Fibroblast of lung (primary cell): Measurements from ENCODE around the gene MINDY3. TPM values are rescaled to one million over a fixed set of nuclear protein-coding genes. Genes with fewer than 3 reads are reported as not detected.

ENCODE experiments used
- DNase-seq, 2 donors: peaks; one replicate each; pipeline versions ENCODE4 v3.0.0 to v3.0.0-alpha.2; 2010; ENCODE audit warnings: low read depth in 2 of 2
- H2AFZ ChIP-seq: 2 replicates; pipeline ENCODE4 v1.5.1; 2012; ENCODE audit warnings: low read length, control low read depth, inconsistent platforms
- H3K27ac ChIP-seq: 2 replicates; pipeline ENCODE4 v1.5.1; 2011; ENCODE audit warnings: low read length, control low read depth; ENCODE audit not compliant: insufficient read depth
- H3K27me3 ChIP-seq: 2 replicates; pipeline ENCODE4 v1.5.1; 2011; ENCODE audit warnings: mild to moderate bottlenecking, low read length; ENCODE audit not compliant: control insufficient read depth, insufficient read depth
- H3K36me3 ChIP-seq: 2 replicates; pipeline ENCODE4 v1.5.1; 2011; ENCODE audit warnings: low read length; ENCODE audit not compliant: control insufficient read depth, insufficient read depth
- H3K4me1 ChIP-seq: 2 replicates; pipeline ENCODE4 v1.5.1; 2011; ENCODE audit warnings: low read length; ENCODE audit not compliant: control insufficient read depth, insufficient read depth; ENCODE audit errors: extremely low read depth
- H3K4me2 ChIP-seq: 2 replicates; pipeline ENCODE4 v1.5.1; 2011; ENCODE audit warnings: low read length, control low read depth; ENCODE audit not compliant: insufficient read depth; ENCODE audit errors: extremely low read depth
- H3K4me3 ChIP-seq, 4 experiments: fragments of 200-600 bp in 1 of 4; sonication (generic) in 1 of 4; replicated peaks in 1 of 4; 2 replicates each; pipeline ENCODE4 v1.5.1; 2011 to 2016; ENCODE audit warnings: low read length in 4 of 4, low read depth in 3 of 4, mild to moderate bottlenecking in 3 of 4, control low read depth in 2 of 4, inconsistent platforms in 1 of 4, mixed read lengths in 1 of 4; ENCODE audit not compliant: insufficient read depth in 1 of 4; ENCODE audit errors: control extremely low read depth in 1 of 4
- H3K79me2 ChIP-seq: 2 replicates; pipeline ENCODE4 v1.5.1; 2012; ENCODE audit warnings: mild to moderate bottlenecking, low read length, inconsistent platforms; ENCODE audit not compliant: control insufficient read depth, insufficient read depth
- H3K9ac ChIP-seq: 2 replicates; pipeline ENCODE4 v1.5.1; 2011; ENCODE audit warnings: mild to moderate bottlenecking, low read length, control low read depth; ENCODE audit not compliant: insufficient read depth
- H3K9me3 ChIP-seq: 2 replicates; pipeline ENCODE4 v1.5.1; 2012; ENCODE audit warnings: low read depth, low read length; ENCODE audit not compliant: control insufficient read depth, insufficient read depth
- H4K20me1 ChIP-seq: 2 replicates; pipeline ENCODE4 v1.5.1; 2011; ENCODE audit warnings: low read length; ENCODE audit not compliant: control insufficient read depth, insufficient read depth; ENCODE audit errors: extremely low read depth
- CTCF ChIP-seq, 2 donors: IDR thresholded peaks in 1 of 2; conservative IDR thresholded peaks in 1 of 2; 1 replicate in 1 of 2; 2 replicates in 1 of 2; pipeline ENCODE4 v1.5.1; 2011 to 2012; ENCODE audit warnings: low read length in 2 of 2, control low read depth in 1 of 2, inconsistent platforms in 1 of 2, low read depth in 1 of 2, mild to moderate bottlenecking in 1 of 2
- EZH2 ChIP-seq: IDR thresholded peaks from 2 replicates; pipeline ENCODE4 v1.5.1; 2012; ENCODE audit warnings: low read length, control low read depth, mild to moderate bottlenecking; ENCODE audit errors: missing control alignments
- polyA minus RNA-seq: library from RNA; depleted of rRNA, polyadenylated mRNA; stranded (reverse); fragments of >200 nt; gene quantifications from 2 replicates; pipeline ENCODE4 v1.2.3, GENCODE V29; 2011; ENCODE audit warnings: low replicate concordance
- polyA plus RNA-seq, 2 donors: library from polyadenylated mRNA; depleted of rRNA in 1 of 2; stranded (reverse) in 1 of 2; unstranded in 1 of 2; fragments of >200 nt; gene quantifications; 2 replicates each; pipeline ENCODE4 v1.2.1, GENCODE V29; 2011 to 2012; ENCODE audit warnings: missing spikeins in 1 of 2
- total RNA-seq: library from RNA; depleted of rRNA; stranded (reverse); fragments of >200 nt; gene quantifications from 2 replicates; pipeline ENCODE4 v1.2.1, GENCODE V29; 2014

MINDY3 gene
- total RNA-seq = 30.8 and 37.5 TPM in 2 replicates
- polyA plus RNA-seq = 26.0 and 30.6 TPM in 2 replicates
- 22.1 and 23.5 TPM in 2 replicates for polyA plus RNA-seq (2012)
- polyA minus RNA-seq = 3.4 and 3.6 TPM in 2 replicates

GRCh38 chr10:15859906-15860691 lies at the start of gene MINDY3:
Gene MINDY3, minus strand, starts transcription at chr10:15860507. Its CDS starts 208 bp downstream, at chr10:15860299.
- peak within 1 kb of the TSS; percentile 77 to 98 (median 94) for H3K4me3 ChIP-seq
- H3K4me1 ChIP-seq = peaks cover 4% of the 10 kb centered on the region
- H3K79me2 ChIP-seq = peaks cover 38% of the 10 kb centered on the region
- peak; percentile 75 to 87 for DNase-seq
- H3K9ac ChIP-seq = peak within 1 kb of the TSS; percentile 68
- TF ChIP-seq EZH2 (no peak), CTCF (conservative IDR thresholded peaks at IDR 0.05 in 1 of 2, IDR thresholded peaks at IDR 0.05 in 1 of 2; ENCODE audit: low read depth in 1 of 2, low read length in 2 of 2) (no peak)
- peak within 1 kb of the TSS; percentile 96 for H2AFZ ChIP-seq
- peak within 1 kb of the TSS; percentile 85 for H3K4me2 ChIP-seq
- H3K27me3 ChIP-seq = no peaks in the 10 kb centered on the region
- no peaks in the 10 kb centered on the region for H4K20me1 ChIP-seq
- peak within 1 kb of the TSS; percentile 78 for H3K27ac ChIP-seq
- no peaks in the 10 kb centered on the region for H3K36me3 ChIP-seq
- H3K9me3 ChIP-seq = no peaks in the 10 kb centered on the region

- DNase-seq = no peak
- H3K36me3 ChIP-seq = no peaks in the 10 kb centered on the region
- no peaks in the 10 kb centered on the region for H3K9me3 ChIP-seq
- no peak overlapping the region for H3K27ac ChIP-seq
- no peak overlapping the region for H3K4me3 ChIP-seq
- H3K4me1 ChIP-seq = no peaks in the 10 kb centered on the region
- H3K4me2 ChIP-seq = no peak overlapping the region
- H3K79me2 ChIP-seq = no peaks in the 10 kb centered on the region
- no peak overlapping the region for H3K9ac ChIP-seq
- H2AFZ ChIP-seq = no peak overlapping the region
- no peaks in the 10 kb centered on the region for H4K20me1 ChIP-seq
- TF ChIP-seq EZH2 (no peak), CTCF (conservative IDR thresholded peaks at IDR 0.05 in 1 of 2, IDR thresholded peaks at IDR 0.05 in 1 of 2; ENCODE audit: low read depth in 1 of 2, low read length in 2 of 2) (no peak)
- H3K27me3 ChIP-seq = no peaks in the 10 kb centered on the region
Measured at GRCh38 chr10:15901889-15902288, 41.6 kb upstream of the MINDY3 start.

GRCh38 chr10:15898046-15898445 lies 37.7 kb upstream of the MINDY3 start:
- DNase-seq = peak; percentile 5 to 7

More at GRCh38 chr10:15898046-15898445, 37.7 kb upstream of the MINDY3 start:
- peak; percentile 28 to 38 for TF ChIP-seq CTCF (conservative IDR thresholded peaks at IDR 0.05 in 1 of 2, IDR thresholded peaks at IDR 0.05 in 1 of 2; ENCODE audit: low read depth in 1 of 2, low read length in 2 of 2)
- TF ChIP-seq EZH2 = no peak
- Histone ChIP-seq H3K79me2 (no peaks in the 10 kb centered on the region), H3K36me3 (no peaks in the 10 kb centered on the region), H3K27me3 (no peaks in the 10 kb centered on the region), H3K9ac (no peak overlapping the region), H3K9me3 (no peaks in the 10 kb centered on the region), H2AFZ (no peak overlapping the region), H3K4me3 (no peak overlapping the region), H3K4me1 (no peaks in the 10 kb centered on the region), H4K20me1 (no peaks in the 10 kb centered on the region), H3K27ac (no peak overlapping the region), H3K4me2 (no peak overlapping the region)
